ENCODE data around the gene RALGAPA2.

DNA sequence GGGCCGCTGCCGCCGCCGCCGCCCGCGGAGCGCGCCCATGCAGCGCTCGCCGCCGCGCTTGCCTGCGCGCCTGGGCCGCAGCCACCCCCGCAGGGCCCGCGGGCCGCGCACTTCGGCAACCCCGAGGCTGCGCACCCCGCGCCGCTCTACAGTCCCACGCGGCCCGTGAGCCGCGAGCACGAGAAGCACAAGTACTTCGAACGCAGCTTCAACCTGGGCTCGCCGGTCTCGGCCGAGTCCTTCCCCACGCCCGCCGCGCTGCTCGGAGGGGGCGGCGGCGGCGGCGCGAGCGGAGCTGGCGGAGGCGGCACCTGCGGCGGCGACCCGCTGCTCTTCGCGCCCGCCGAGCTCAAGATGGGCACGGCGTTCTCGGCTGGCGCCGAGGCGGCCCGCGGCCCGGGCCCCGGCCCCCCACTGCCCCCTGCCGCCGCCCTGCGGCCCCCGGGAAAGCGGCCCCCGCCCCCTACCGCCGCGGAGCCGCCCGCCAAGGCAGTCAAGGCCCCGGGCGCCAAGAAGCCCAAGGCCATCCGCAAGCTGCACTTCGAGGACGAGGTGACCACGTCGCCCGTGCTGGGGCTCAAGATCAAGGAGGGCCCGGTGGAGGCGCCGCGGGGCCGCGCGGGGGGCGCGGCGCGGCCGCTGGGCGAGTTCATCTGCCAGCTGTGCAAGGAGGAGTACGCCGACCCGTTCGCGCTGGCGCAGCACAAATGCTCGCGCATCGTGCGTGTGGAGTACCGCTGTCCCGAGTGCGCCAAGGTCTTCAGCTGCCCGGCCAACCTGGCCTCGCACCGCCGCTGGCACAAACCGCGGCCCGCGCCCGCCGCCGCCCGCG, 343.8 kb downstream of the RALGAPA2 start:
- TF ChIP-seq, protein P1, sequence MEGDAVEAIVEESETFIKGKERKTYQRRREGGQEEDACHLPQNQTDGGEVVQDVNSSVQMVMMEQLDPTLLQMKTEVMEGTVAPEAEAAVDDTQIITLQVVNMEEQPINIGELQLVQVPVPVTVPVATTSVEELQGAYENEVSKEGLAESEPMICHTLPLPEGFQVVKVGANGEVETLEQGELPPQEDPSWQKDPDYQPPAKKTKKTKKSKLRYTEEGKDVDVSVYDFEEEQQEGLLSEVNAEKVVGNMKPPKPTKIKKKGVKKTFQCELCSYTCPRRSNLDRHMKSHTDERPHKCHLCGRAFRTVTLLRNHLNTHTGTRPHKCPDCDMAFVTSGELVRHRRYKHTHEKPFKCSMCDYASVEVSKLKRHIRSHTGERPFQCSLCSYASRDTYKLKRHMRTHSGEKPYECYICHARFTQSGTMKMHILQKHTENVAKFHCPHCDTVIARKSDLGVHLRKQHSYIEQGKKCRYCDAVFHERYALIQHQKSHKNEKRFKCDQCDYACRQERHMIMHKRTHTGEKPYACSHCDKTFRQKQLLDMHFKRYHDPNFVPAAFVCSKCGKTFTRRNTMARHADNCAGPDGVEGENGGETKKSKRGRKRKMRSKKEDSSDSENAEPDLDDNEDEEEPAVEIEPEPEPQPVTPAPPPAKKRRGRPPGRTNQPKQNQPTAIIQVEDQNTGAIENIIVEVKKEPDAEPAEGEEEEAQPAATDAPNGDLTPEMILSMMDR (IDR thresholded peaks at IDR 0.05), result no peak
- no peak for TF ChIP-seq POLR2A (IDR thresholded peaks at IDR 0.05)
